Activated T-cell treated with anti-CD3 and anti-CD28 coated beads for 4 hours (primary cell): Measurements from ENCODE around the gene LYL1.

Experiments used
- DNase-seq: peaks from one replicate; pipeline ENCODE4 v3.0.0-alpha.2; 2020

LYL1 gene

GRCh38 chr19:13071444-13072187, 31.0 kb downstream of the LYL1 start:
- DNase-seq: no peak

DNA sequence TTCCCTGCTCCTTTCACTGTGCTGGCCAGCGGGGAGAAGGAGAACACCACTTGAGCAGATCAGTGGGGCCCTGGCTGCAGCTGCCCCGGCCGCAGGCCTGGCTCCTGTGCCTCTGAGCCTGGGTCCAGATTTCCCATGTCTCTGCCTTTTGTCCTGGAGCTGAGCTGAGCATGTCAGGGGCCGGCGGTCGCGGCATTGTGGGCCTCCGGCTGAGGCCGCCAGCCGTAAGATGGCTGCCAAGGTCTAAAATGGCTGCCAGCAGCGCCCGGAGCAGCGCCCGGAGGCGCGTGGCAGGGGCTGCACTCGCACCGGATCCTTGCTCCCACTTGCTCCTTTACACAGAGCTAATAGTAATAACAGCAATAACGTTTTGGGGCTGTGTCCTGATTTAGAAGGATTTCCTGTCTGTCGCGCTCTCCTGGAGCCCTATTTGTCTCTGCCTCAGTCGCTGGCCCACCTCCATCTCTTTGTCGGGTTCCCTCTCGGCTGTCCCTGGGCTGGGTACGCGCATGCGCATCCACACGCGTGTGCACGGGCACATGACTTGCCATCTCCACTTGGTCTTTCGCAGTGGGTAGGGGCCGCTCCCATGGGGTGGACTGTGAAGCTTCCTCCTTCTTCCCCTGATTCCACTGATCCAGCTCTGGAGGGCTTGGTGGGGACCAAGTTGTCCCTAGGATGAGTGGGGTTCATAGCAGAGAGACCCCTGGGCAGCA, 32.1 kb downstream of the LYL1 start:
- no peak for DNase-seq

DNA sequence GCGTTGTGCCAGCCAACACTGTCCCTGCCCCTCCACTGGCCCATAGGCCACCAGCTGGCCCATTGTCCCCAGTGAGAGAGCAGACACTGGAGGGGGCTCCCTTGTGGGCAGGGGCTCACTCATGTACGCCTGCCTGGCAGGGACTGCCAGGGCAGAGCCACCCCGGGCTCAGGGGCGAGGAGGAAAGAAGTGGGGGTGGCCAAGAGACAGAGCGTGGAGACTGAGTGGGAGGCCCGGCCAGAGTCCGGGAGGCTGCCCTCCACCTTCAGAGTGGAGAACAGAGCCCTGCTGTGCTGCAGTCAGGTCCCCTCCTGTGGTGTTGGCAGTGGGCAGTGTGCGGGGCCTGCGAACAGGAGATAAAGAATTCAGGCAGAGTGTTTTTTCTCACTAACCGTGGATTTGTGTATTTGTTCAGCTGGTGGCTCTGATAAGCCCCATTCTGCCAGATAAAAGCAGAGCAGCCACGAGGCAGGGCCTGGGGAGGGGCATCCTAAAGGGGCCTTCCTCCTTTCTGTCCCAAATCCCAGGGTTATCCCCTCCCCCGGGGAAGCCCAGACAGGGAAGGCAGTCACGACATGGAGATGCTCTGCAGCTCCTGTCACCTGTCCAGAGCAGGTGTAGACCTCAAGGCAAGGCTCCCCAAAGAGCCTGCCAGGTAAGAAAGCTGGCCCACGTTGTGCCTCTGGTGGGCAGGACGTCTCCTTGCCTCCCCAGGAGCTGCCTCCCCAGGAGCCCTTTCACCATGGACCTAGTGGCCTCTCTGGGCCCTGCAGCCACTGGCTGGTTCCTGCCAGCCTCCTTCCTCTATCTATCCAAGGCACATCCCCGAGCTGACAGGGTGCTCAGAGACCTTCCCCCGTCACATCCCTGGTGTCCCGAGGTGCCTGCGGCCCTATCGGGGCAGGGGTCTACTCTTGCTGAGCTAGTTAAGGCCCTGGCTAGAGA, 33.0 kb downstream of the LYL1 start:
- DNase-seq: no peak

GRCh38 chr19:13068085-13068846, 34.4 kb downstream of the LYL1 start:
- no peak for DNase-seq

DNA sequence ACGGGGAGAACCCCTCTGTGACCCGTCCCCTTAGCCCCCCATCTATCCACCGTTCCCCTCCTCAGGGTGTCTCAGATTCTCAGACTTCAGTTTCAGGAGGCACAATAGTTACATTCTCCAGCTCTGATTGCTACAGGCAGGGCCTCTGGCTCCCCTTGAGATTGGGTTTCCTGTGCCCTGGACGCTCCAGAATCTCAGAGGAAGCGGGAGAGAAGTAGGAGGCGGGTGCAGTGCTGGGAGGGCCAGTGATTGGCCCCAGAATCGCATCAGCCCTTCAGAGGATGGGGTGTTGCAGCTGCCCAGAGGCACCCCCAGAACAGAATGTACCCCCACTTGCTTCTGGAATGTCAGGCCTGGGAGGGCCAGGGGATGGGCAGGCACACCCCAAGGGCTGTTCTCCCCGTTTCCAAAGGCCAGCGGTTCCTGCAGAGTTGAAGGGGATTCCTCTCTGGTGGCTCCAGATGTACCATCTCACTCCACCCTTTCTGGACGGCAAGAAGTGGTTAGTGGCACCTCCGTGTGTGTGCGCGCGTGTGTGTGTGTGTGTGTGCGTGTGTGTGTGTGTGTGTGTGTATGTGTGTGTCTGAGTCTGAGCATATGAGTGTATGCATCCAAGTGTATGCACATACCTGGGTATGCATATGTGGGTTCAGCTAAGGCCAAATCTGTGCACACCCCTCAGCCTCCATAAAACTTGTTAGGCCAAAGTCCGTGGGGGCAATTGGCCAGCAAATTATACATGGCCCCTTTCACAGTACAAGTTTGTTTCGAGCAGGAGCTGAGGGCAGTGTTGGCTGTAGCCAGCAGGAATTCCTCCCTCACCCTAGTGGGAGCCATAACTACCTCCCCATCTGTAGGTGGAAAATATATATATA, 35.5 kb downstream of the LYL1 start:
- DNase-seq: no peak

GRCh38 chr19:13066226-13066625, 36.4 kb downstream of the LYL1 start:
- no peak for DNase-seq

DNA sequence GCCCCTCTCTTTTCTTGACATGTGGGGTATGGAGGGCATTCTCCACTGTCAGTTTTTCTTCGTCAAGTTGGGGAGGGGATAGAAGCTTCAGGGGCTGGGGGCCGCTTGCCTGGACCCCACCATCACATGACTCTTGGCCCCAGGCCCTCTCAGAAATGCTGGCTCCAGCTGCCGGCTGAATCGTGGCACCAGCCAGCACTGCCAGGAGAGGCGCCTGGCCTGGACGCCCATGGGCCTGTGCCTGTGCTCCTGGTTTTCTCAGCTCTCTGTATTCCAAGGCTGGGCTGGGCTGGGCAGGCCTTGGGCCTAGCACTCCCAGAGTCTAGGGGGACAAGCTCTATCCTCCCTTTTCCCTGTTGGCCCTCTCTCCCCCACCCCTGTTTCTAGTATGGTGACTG, 38.6 kb downstream of the LYL1 start:
- DNase-seq: no peak

GRCh38 chr19:13063461-13064091, 39.1 kb downstream of the LYL1 start:
- no peak for DNase-seq

- DNase-seq: no peak
Measured at GRCh38 chr19:13062317-13062716, 40.3 kb downstream of the LYL1 start.

GRCh38 chr19:13060964-13061927, 41.4 kb downstream of the LYL1 start:
- peak; percentile 72 for DNase-seq

- DNase-seq: no peak
Measured at GRCh38 chr19:13060233-13060963, 42.3 kb downstream of the LYL1 start.

DNA sequence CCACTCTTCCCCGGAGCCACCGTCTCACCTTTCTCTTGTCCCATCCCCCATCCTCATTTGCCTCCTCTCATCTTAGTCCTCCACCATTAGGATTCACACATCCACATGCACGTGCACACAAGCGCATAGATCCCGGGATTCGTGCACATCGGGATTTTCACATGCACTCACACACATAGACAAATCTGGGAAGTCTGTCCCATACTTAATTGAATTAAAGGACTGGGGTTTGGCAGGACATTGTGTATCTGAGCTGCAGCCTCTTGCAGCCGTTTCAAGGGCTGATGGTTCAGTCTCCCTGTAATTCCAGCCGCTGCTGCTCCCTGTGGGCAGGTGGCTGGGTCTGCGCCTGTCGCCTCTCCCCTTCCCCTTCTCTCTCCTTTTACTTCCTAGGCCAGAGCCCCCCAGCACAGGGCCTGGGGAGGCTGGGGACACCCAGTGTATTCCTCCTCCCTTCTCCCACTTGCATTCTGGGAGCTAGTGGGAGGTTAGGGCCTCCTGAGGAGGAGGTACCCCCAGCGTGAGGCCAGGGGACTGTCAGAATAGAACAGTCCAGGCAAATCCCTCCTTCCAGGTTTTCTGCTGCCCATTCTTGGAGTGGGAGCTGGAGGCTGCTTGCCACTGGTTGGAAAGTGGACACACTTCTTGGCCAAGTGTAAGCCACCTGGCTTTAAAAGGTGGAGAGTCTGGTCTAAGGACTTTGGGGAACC, 43.6 kb downstream of the LYL1 start:
- DNase-seq: no peak

- no peak for DNase-seq
Measured at GRCh38 chr19:13057744-13058143, 44.9 kb downstream of the LYL1 start.

GRCh38 chr19:13057147-13057572, 45.5 kb downstream of the LYL1 start:
- no peak for DNase-seq

DNA sequence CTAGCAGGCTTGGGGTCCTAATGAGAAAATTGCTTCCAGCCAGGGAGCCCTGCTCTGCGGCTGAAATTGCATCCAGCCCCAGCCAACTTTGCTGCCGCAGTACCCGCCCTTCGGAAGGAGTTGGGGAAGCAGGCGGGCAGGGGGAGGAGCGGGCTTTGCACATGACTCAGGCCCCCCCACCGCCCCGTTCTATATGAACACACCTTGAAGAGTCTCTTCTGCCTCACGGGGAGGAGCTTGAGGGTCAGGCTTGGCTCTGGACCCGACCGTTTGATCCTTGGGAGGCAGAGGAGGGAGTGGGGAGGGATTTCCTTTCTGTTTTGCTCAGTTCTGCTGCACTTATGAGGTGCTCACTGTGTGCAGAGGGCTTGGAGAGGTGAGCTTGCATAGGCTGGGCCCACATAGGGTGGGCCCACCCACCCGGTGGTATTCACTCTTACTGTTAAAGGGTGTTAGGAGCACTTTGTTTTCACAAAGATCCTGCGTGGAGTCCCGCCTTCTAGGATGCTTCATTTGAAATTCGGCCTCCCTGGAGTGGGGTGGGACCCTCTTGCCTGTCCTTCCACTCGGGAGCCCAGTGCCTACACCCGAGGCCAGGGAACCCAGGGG, 46.5 kb downstream of the LYL1 start:
- DNase-seq: no peak

DNA sequence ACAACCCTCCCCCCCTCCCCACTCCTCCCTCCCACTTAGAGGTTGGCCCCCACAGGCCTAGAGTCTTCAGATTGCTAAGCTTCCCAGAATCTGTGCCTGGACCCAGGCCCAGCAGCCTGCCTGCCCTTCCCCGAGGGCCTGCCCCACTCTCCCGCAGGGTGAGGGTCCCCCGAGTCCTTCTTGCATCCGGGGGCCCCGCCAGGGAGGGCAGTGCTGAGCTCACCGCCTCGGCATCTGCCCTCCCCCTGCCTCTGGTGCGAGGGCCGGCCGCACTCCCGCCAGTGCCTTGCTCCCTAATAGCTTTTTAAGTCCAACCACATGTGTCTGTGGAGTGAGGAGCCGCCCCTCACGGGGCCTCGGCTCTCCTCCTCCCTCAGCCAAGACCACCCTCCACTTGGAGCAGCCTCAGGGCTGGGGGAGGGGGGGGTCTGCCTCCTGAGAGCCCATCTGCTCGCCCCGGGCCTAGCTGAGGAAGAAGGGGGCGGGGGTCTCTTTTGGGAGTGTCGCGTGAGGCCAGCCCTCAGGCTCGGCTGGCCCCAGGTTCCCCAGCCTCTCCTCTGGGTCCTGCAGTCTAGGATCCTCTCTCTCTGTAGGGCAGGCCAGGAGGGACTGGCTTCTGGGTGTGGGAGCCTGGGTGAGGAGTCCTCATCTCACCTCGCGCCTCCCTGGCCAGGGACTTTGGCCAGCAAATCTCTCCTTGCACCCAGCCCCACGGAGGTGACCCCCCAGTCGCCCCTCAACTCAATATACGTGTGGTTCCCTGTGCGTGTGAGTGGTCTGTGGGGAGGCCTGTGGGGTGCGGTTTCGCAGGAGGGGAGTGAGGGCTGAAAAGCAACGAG, 47.2 kb downstream of the LYL1 start:
- DNase-seq: no peak

GRCh38 chr19:13054626-13055212, 47.9 kb downstream of the LYL1 start:
- no peak for DNase-seq
